Sigmoid colon (tissue), 4 donors: ENCODE data around the gene BHLHA9.

Source experiments
- EP300 ChIP-seq, 4 donors: sonication (generic); formaldehyde crosslinking; IDR thresholded peaks; one replicate each; pipeline ENCODE4 v1.6.1; 2017; ENCODE audit warnings: antibody characterized with exemption in 4 of 4
- POLR2A ChIP-seq, 2 donors: fragments of 450-650 bp; IDR thresholded peaks; one replicate each; pipeline ENCODE4 v1.6.1; 2016; ENCODE audit warnings: antibody characterized with exemption in 2 of 2, mild to moderate bottlenecking in 2 of 2, moderate library complexity in 2 of 2
- POLR2AphosphoS5 ChIP-seq, 4 donors: sonication (generic); formaldehyde crosslinking; IDR thresholded peaks; one replicate each; pipeline ENCODE4 v1.6.1; 2017; ENCODE audit warnings: antibody characterized with exemption in 4 of 4
- TF ChIP-seq, protein P1 (sequence below), 4 experiments: fragments of 450-650 bp in 3 of 4; fragments of 200-600 bp in 1 of 4; IDR thresholded peaks; one replicate each; pipeline ENCODE4 v1.5.1; 2016 to 2019; ENCODE audit warnings: antibody characterized with exemption in 4 of 4, mild to moderate bottlenecking in 3 of 4, moderate library complexity in 2 of 4

DNA sequence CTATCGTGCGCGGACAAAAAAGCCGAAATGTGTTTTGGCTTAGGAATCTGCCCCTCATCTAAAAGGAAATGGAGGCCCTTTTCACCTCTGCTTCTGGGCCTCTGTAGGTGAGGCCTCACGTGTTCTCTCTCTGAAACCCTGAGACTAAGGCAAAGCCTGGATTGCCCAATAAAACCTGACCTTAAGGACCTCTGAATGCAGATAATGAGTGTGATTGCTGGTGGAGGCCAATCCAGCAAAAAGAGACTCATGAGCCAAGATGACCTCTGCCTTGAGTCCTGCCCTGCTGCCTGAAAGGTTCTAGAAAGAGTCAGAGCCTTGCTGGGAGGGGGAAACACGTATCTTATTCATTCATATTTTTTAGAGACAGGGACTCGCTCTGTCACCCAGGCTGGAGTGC is 45.9 kb upstream of the BHLHA9 start:
- no peak for TF ChIP-seq EP300 (IDR thresholded peaks at IDR 0.05)
- TF ChIP-seq POLR2A (IDR thresholded peaks at IDR 0.05): no peak
- TF ChIP-seq, protein P1, sequence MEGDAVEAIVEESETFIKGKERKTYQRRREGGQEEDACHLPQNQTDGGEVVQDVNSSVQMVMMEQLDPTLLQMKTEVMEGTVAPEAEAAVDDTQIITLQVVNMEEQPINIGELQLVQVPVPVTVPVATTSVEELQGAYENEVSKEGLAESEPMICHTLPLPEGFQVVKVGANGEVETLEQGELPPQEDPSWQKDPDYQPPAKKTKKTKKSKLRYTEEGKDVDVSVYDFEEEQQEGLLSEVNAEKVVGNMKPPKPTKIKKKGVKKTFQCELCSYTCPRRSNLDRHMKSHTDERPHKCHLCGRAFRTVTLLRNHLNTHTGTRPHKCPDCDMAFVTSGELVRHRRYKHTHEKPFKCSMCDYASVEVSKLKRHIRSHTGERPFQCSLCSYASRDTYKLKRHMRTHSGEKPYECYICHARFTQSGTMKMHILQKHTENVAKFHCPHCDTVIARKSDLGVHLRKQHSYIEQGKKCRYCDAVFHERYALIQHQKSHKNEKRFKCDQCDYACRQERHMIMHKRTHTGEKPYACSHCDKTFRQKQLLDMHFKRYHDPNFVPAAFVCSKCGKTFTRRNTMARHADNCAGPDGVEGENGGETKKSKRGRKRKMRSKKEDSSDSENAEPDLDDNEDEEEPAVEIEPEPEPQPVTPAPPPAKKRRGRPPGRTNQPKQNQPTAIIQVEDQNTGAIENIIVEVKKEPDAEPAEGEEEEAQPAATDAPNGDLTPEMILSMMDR (IDR thresholded peaks at IDR 0.05): no peak
- TF ChIP-seq POLR2AphosphoS5 (IDR thresholded peaks at IDR 0.05): no peak
